ENCODE measurements around the gene KLF1.
"Not testable (repeated sequence)": the region's sequence is repeated elsewhere in the genome, so short reads cannot be mapped to it uniquely, and the experiment has no call there.

Gene KLF1

GRCh38 chr19:12896460-12896859 lies 9.5 kb upstream of the KLF1 start:
- no peak for DNase-seq
- in situ Hi-C loops (cut with HindIII; ENCODE audit: low pct_ligation_motif_present, low pct_unique_long_range_greater_than_20kb, low sequenced_read_pairs) = no loop called here

- in situ Hi-C loops (cut with HindIII; ENCODE audit: low pct_ligation_motif_present, low pct_unique_long_range_greater_than_20kb, low sequenced_read_pairs) = no loop called here
- no peak for DNase-seq
These were observed 6.6 kb upstream of the KLF1 start for GRCh38 chr19:12893582-12893981.

- no peak for DNase-seq
- in situ Hi-C loops (cut with HindIII; ENCODE audit: low pct_ligation_motif_present, low pct_unique_long_range_greater_than_20kb, low sequenced_read_pairs) = no loop called here
These were observed 4.6 kb upstream of the KLF1 start for GRCh38 chr19:12891553-12892021.

GRCh38 chr19:12890787-12891552 lies 4.0 kb upstream of the KLF1 start, which contains the start of gene GCDH:
GCDH (plus strand) TSS chr19:12891160; CDS start chr19:12891305, 145 bp downstream.
- in situ Hi-C loops (cut with HindIII; ENCODE audit: low pct_ligation_motif_present, low pct_unique_long_range_greater_than_20kb, low sequenced_read_pairs) = no loop called here
- DNase-seq = peak; percentile 98

GRCh38 chr19:12890299-12890786 lies 3.3 kb upstream of the KLF1 start:
- in situ Hi-C loops (cut with HindIII; ENCODE audit: low pct_ligation_motif_present, low pct_unique_long_range_greater_than_20kb, low sequenced_read_pairs); DNase-seq: not testable (repeated sequence)

GRCh38 chr19:12888006-12888603 lies 1.1 kb upstream of the KLF1 start:
- in situ Hi-C loops (cut with HindIII; ENCODE audit: low pct_ligation_motif_present, low pct_unique_long_range_greater_than_20kb, low sequenced_read_pairs) = no loop called here
- DNase-seq = no peak

GRCh38 chr19:12886651-12886968 lies 391 bp downstream of the KLF1 start:
- DNase-seq = no peak
- in situ Hi-C loops (cut with HindIII; ENCODE audit: low pct_ligation_motif_present, low pct_unique_long_range_greater_than_20kb, low sequenced_read_pairs) = no loop called here

GRCh38 chr19:12885749-12886650 lies 1.0 kb downstream of the KLF1 start:
- in situ Hi-C loops (cut with HindIII; ENCODE audit: low pct_ligation_motif_present, low pct_unique_long_range_greater_than_20kb, low sequenced_read_pairs) = no loop called here
- no peak for DNase-seq

GRCh38 chr19:12884926-12885748 lies 1.9 kb downstream of the KLF1 start:
- no peak for DNase-seq
- in situ Hi-C loops (cut with HindIII; ENCODE audit: low pct_ligation_motif_present, low pct_unique_long_range_greater_than_20kb, low sequenced_read_pairs) = no loop called here

- in situ Hi-C loops (cut with HindIII; ENCODE audit: low pct_ligation_motif_present, low pct_unique_long_range_greater_than_20kb, low sequenced_read_pairs) = no loop called here
- DNase-seq = no peak
These were observed 2.4 kb downstream of the KLF1 start for GRCh38 chr19:12884627-12884925.

- in situ Hi-C loops (cut with HindIII; ENCODE audit: low pct_ligation_motif_present, low pct_unique_long_range_greater_than_20kb, low sequenced_read_pairs) = no loop called here
- no peak for DNase-seq
These were observed 2.8 kb downstream of the KLF1 start for GRCh38 chr19:12884202-12884601.

- no peak for DNase-seq
- in situ Hi-C loops (cut with HindIII; ENCODE audit: low pct_ligation_motif_present, low pct_unique_long_range_greater_than_20kb, low sequenced_read_pairs) = no loop called here
These were observed 4.4 kb downstream of the KLF1 start for GRCh38 chr19:12882589-12882988.

- in situ Hi-C loops (cut with HindIII; ENCODE audit: low pct_ligation_motif_present, low pct_unique_long_range_greater_than_20kb, low sequenced_read_pairs) = no loop called here
These were observed 5.7 kb downstream of the KLF1 start, which contains the start of gene DNASE2 for GRCh38 chr19:12881172-12881808. DNASE2 (minus strand) TSS chr19:12881449; CDS start chr19:12881375, 74 bp downstream.

GRCh38 chr19:12880551-12881171 lies 6.3 kb downstream of the KLF1 start:
- in situ Hi-C loops (cut with HindIII; ENCODE audit: low pct_ligation_motif_present, low pct_unique_long_range_greater_than_20kb, low sequenced_read_pairs) = no loop called here
- DNase-seq = no peak

More at GRCh38 chr19:12881172-12881808, 5.7 kb downstream of the KLF1 start, which contains the start of gene DNASE2:
- peak; percentile 92 for DNase-seq

GRCh38 chr19:12875086-12875485 lies 11.9 kb downstream of the KLF1 start:
- in situ Hi-C loops (cut with HindIII; ENCODE audit: low pct_ligation_motif_present, low pct_unique_long_range_greater_than_20kb, low sequenced_read_pairs) = no loop called here
- no peak for DNase-seq

- DNase-seq = no peak
- in situ Hi-C loops (cut with HindIII; ENCODE audit: low pct_ligation_motif_present, low pct_unique_long_range_greater_than_20kb, low sequenced_read_pairs) = no loop called here
These were observed 12.9 kb downstream of the KLF1 start for GRCh38 chr19:12873891-12874745.

Data from ACHN (cell line).